ENCODE measurements around the gene CNTNAP2.
A peak's percentile ranks its signal among the peaks of the same experiment; 100 is the strongest.

CNTNAP2 gene

DNA sequence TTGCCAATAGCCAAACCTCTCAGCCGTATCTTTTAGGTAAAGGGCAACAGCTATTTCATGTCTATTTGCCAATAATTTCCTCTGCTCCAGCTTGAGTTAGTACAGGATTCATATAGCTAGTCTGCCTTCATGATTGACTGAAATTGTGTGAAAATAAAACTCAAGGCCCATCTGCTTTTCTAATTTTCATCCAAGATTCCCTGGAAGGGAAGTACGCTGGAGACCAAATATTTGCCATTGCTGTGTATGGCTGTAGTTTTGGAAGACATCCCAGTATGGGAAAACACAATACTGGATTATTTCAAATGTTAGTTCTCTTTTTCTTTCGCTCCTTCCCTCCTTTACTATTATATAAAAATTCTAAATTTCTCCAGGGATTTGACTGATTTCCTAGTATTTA is 652.4 kb downstream of the CNTNAP2 start:
- H3K4me3 ChIP-seq (ENCODE audit: low read depth, low read length) = no peak overlapping the region
- DNase-seq (ENCODE audit: low read depth) = no peak
- TF ChIP-seq, protein P1, sequence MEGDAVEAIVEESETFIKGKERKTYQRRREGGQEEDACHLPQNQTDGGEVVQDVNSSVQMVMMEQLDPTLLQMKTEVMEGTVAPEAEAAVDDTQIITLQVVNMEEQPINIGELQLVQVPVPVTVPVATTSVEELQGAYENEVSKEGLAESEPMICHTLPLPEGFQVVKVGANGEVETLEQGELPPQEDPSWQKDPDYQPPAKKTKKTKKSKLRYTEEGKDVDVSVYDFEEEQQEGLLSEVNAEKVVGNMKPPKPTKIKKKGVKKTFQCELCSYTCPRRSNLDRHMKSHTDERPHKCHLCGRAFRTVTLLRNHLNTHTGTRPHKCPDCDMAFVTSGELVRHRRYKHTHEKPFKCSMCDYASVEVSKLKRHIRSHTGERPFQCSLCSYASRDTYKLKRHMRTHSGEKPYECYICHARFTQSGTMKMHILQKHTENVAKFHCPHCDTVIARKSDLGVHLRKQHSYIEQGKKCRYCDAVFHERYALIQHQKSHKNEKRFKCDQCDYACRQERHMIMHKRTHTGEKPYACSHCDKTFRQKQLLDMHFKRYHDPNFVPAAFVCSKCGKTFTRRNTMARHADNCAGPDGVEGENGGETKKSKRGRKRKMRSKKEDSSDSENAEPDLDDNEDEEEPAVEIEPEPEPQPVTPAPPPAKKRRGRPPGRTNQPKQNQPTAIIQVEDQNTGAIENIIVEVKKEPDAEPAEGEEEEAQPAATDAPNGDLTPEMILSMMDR (conservative IDR thresholded peaks at IDR 0.05; ENCODE audit: low read depth, low read length) = no peak

DNA sequence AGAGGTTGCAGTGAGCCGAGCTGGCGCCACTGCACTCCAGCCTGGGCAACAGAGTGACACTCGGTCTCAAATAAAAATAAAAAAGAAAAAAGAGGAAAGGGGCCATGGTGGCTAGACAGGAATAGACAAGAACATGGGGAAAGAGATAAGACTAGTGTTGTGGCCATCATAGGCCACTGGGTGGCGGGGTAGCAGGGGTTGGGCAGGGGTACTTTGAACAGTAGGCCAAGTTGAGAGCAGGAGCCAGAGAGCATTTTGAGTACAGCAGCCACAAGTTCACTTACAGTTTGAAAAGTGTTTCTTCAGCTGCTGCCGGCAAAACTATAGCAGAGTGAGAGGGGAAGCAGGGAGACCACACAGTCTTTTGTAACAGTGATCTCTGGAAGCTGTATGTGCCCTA is 656.0 kb downstream of the CNTNAP2 start:
- DNase-seq (ENCODE audit: low read depth) = peak; percentile 9
- TF ChIP-seq, protein P1 (conservative IDR thresholded peaks at IDR 0.05; ENCODE audit: low read depth, low read length) = peak; percentile 40
- no peak overlapping the region for H3K4me3 ChIP-seq (ENCODE audit: low read depth, low read length)

DNA sequence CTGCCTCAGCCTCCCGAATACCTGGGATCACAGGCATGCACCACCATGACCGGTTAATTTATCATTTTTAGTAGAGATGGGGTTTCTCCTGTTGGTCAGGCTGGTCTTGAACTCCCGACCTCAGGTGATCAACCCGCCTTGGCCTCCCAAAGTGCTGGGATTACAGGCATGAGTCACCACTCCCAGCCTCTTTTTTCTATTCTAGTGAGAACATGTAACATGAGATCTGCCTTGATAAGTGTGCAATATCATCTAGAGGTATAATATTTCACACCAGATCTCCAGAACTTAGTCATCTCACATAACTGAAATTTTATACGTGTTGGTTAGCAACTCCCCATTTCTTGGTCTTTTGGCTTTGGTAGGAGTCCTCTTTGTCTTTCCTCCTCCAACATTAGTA is 656.9 kb downstream of the CNTNAP2 start:
- H3K4me3 ChIP-seq (ENCODE audit: low read depth, low read length) = no peak overlapping the region
- TF ChIP-seq, protein P1 (conservative IDR thresholded peaks at IDR 0.05; ENCODE audit: low read depth, low read length) = no peak
- DNase-seq (ENCODE audit: low read depth) = peak; percentile 73

DNA sequence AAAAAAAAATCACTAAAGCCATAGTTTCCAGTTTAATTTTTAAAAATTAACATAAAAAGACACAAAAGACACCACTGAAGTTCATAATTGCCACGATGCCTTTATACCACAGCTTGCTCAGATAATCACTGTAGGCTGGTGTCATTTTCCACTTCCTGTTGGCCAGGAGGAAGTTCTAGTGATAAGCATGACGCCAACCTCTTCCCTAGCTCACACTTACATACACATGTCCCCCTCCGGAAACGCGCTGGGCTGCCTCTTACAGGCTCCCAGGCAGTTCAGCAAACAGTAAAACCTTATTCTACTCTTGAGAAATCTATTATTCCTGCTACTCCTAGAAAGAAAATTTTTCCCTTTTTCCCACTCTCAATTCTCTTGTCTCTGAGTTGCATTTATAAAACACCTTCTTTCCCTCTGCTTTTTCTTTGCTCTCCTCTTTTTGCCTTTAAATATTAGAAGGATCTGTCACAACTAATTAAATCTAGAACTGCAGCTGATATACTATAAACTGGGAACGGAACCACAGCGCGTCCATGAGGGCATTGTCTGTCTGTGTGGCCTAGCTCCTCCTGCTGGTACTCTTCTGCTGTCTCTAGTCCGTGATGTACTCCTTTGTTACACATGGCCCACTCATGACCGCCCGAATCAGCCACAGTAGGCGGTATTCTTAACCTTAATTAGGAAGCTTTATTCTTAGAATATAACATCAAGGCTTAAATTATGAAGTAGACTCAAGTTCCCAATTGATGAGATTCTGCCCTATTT is 664.9 kb downstream of the CNTNAP2 start:
- H3K4me3 ChIP-seq (ENCODE audit: low read depth, low read length) = no peak overlapping the region
- peak; percentile 4 for DNase-seq (ENCODE audit: low read depth)
- TF ChIP-seq, protein P1 (conservative IDR thresholded peaks at IDR 0.05; ENCODE audit: low read depth, low read length) = peak; percentile 35

DNA sequence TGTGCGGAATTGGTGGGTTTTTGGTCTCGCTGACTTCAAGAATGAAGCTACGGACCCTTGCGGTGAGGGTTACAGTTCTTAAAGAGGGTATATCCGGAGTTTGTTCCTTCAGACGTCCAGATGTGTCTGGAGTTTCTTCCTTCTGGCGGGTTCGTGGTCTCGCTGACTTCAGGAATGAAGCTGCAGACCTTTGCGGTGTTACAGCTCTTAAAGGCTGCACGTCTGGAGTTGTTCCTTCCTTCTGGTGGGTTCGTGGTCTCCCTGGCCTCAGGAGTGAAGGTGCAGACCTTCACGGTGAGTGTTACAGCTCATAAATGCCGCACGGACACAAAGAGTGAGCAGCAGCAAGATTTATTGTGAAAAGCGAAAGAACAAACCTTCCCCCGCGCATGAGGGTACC is 670.7 kb downstream of the CNTNAP2 start:
- TF ChIP-seq, protein P1 (conservative IDR thresholded peaks at IDR 0.05; ENCODE audit: low read depth, low read length) = no peak
- H3K4me3 ChIP-seq (ENCODE audit: low read depth, low read length) = no peak overlapping the region
- no peak for DNase-seq (ENCODE audit: low read depth)

DNA sequence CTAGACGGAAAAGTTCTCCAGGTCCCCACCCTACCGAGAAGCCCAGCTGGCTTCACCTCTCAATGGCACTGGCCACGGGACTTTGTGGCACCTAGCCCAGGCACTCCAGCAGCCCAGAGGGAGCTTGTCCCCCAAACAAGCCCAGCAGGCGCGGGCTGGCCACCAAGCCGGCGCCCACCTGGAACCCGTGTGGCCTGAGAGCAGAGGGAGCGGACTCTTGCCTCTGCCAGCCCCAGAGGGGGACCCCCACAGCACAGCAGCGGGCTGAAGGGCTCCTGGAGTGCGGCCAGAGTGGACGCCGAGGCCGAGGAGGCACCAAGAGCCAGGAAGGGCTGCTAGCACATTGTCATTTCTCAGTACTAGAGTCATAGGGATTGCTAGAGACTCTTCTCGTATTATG is 671.4 kb downstream of the CNTNAP2 start:
- DNase-seq (ENCODE audit: low read depth) = no peak
- no peak overlapping the region for H3K4me3 ChIP-seq (ENCODE audit: low read depth, low read length)
- TF ChIP-seq, protein P1 (conservative IDR thresholded peaks at IDR 0.05; ENCODE audit: low read depth, low read length) = no peak

Measured in choroid plexus epithelial cell (primary cell).